NCI-H2081 treated with DMSO at 0.1 percent for 48 hours (cell line): Measurements from ENCODE around the gene CDX2.
"Not testable (repeated sequence)": the region's sequence is repeated elsewhere in the genome, so short reads cannot be mapped to it uniquely, and the experiment has no call there.

Source experiments
- DNase-seq: peaks from one replicate; lab custom pipeline; 2025; lab: John Stamatoyannopoulos, UW

CDX2 gene

DNA sequence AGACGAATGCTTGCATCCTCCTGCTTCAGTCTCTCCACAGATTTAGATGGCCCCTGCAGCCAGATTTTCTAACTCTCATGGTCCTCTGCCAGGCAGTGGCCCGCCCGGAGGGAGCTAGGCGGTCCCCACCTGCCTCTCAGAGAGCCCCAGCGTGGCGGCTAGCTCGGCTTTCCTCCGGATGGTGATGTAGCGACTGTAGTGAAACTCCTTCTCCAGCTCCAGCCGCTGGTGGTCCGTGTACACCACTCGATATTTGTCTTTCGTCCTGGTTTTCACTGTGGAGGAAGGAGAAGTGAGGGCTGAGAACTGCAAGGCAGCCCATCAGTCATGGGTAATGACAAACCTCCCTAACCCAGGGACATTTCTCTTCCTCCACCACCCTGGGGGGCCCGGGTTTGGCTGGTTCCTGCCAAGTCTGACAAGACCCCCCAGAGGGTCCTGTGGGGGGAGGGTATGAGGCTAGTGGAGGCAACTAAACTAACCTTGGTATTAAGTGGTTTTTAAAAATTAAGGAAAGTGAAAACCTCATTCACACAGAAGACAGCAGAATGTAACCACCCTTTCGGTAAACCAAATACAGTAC is 4.3 kb downstream of the CDX2 start:
- DNase-seq: no peak

DNA sequence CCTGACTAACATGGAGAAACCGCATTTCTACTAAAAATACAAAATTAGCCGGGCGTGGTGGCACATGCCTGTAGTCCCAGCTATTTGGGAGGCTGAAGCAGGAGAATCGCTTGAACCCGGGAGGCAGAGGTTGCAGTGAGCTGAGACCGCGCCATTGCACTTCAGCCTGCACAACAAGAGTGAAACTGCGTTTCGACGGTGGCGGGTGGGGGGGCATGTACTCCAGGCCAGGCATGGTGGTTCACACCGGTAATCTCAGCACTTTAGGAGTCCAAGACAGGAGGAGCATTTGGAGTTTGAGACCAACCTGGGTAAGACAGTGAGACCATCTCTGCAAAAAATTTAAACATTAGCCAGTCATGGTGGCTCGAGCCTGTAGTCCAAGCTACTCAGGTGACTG is 4.9 kb downstream of the CDX2 start:
- not testable (repeated sequence) for DNase-seq

DNA sequence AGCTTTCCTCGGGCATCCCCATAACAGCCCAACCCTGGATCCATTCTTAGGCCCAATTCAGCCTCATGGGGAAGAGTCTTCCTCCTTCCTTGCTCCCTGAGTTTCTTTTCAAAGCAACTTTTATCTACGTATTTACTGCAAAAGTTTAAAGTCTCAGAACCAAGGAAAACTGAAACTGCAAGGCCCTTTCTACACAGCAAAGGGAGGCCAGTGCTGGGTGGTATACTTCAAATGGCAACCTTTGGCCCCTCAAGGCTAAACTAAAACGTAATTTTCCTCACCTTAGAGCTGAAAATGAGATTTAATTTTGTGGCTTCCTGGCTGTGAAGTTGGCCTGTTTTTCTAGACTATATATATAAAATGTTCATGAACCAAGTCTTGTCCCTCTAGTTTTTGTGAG is 5.6 kb downstream of the CDX2 start:
- no peak for DNase-seq

DNA sequence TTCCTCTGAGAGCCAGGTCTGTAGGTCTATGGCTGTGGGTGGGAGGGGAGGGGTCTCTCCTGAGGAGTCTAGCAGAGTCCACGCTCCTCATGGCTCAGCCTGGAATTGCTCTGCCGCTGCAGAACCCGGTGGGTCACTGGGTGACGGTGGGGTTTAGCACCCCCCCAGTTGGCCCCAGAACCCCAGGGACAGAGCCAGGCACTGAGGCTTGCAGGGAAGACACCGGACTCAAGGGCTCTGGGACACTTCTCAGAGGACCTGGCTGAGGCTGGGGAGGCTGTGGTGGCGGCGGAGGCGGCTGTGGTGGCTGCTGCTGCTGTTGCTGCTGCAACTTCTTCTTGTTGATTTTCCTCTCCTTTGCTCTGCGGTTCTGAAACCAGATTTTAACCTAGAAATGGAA is 6.1 kb downstream of the CDX2 start:
- no peak for DNase-seq

DNA sequence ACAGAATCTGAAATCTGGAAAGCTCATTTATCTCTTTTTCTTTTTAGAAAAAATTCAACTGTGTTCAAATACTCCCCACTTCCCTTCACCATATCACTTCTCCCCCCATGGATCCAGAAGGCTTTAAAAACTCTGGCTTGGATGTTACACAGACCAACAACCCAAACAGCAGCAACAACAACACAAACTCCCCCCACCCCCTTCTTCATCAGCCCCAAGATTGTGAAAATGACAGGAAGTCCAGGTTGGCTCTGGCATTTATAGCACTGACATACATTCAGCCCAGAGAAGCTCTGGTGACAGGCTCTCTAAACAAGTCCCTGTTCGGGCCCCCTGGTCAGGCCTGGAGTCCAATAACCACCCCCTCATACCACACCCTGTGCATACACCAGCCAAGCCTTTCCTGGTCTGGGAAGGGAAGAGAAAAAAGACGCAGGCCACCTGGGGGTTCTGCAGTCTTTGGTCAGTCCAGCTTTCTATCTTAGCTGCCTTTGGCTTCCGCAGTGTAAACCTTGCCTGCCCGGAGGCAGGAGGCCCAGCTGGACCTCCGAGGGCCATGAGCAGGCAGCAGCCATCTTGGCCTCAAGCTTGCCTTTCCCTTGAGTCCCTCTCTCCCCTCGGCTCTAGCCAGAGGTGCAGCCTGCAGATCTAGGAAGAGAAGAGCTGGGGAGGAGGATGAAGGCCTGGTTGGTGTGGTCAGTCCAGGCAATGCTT is 6.8 kb downstream of the CDX2 start:
- DNase-seq: no peak

DNA sequence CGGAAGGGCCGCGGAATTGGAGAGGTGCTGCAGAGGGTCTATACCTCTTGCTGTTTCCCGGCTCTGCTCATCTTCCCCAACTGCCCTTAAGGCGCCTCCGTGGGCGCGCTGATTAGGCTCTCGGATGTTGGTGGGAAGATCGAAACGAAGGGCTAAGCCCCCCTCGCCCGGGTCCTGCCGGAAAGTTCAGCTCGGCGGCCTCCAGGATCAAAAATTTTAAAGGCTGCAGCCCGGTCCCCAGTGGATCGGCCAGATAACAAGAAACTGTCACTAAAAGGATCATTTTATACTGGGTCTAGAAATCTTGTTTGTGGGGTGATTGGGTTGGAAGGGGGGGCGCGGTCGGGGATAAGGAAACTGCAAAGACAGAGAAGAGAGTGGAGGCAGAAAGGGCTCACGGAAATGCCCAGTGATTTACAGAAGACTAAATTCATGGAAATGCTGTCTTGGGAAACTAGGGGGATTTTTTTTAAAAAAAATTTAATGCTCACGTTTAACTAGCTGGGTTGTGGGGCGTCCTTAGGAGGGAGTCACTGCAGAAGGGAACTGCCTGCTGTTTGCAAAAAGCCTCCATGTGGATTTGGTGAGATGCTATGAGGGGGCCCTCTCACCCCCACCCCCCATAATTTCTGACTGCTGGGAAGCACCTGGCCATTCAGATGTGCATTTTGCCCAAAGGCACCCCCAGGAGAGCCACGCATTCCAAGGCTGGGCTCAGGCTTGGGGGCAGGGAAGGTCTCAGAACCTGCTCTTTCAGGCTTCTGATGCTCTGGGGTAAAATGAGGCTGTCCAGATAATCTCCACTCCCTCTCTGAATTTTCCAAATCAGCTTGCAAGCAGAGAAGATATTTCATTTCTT is 7.7 kb downstream of the CDX2 start:
- no peak for DNase-seq

DNA sequence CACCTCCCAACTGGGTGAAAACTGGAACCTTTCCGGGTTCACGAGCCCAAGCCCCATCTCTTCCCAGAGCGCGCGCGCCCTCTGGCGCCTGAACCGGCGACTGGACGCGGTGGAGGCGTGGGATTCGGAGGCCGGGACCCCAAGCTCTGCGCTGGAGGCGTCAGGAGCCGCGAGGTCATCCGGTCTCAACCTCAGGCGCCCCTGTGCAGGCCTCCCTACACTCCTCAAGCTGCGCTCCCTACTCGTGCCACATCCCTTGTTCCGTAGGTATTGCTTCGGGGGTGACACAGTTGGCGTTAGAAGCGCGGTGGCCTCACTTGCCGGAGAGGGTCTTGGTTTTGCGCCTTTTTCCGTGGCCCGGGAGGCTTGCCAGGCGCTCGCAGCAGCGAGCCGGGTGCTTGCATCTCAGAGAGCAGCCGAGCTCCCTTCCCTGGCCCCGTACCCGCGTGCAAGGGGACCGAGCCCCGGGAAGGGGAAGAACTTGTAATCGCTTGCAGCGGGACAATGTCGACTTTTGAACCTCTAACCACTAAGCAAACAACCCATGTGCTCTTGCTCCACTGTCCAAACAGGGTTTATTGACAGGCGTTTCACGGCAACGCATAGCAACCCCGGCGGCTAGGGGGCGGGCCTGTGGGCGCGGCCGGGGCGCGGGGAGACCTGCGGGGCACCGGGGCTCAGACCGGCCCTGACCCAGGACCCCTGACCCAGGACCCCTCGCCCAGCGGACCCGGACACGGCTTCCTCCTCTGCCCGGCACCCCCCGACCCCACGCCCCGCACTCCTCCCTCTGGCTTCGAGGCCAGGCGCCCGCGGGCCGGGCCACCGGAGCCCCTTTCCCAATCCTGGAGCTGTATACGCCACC is 8.5 kb downstream of the CDX2 start:
- no peak for DNase-seq

DNA sequence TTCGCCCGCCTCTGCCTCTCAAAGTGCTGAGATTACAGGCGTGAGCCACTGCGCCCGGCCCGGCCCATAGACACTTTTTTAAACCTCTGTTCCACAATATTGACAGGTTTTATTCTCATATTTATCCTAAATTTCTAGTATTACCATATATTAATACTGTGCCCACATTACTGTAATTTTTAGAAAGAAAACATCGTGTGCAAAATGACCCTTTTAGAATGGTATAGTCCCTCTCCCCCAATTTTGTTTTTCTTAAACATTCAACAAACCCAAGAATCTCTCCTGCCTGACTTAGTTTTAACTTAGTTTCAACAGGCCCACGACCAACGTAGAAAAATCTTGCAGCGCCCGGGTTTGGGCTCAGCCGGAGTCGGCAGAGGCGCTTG is 9.1 kb downstream of the CDX2 start:
- no peak for DNase-seq

DNA sequence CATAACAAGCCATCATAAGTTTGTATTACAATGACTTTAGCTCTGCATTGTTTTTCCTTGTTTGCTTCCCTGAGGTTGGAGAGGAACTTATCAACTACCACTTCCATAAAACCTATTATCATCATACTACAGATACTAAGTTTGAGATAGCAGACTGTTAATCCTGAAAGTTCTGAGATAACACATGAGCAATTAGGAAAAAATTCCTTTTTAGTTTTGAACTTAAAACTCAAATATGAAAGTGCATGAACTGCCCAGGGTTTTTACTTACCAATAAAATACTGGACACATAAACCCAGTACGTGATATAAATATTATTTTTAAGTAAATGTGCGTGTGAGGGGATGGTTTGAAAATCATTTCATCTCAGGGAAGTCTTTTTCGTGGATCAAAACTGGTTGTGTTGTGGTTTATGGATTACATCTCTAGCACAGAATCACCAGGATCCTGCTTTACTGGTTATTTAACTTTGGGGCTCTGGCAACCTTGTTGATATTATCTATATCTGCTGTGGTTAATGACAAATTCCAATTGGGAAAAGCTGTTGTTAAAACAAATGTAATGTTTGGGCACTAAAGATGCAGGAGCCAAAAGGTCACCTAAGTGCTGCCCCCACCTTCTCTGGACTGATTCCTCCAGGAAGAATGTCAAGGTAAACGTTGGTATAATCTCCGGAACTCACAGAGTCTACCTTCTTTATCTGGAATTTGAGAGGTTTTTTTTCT is 12.4 kb downstream of the CDX2 start:
- no peak for DNase-seq

DNA sequence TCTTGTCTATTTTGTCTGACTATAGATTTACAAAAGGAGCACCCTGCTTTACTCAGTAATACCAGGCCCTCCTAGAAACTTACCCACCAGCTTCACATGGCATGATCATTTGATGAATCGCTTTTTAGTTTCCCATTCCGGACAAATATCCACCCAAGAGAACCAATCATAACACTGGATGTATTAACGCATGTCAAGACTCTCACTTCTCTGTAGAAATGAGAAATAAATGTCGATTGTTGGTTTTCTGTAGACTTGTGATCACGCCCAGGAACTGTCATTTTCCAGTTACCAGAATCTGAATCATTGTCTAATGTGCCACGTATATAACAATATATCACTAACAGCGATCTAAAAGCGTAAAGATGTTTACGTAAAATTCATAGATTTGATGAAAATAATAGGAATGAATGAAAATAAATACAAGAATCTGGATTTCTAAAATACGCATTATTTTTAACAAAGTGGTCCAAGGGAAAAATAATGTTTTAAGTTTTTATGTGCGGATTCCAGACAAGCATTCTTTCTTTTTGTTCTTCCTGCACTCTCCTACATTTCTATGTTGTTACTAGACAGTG is 14.0 kb downstream of the CDX2 start:
- DNase-seq: no peak

DNA sequence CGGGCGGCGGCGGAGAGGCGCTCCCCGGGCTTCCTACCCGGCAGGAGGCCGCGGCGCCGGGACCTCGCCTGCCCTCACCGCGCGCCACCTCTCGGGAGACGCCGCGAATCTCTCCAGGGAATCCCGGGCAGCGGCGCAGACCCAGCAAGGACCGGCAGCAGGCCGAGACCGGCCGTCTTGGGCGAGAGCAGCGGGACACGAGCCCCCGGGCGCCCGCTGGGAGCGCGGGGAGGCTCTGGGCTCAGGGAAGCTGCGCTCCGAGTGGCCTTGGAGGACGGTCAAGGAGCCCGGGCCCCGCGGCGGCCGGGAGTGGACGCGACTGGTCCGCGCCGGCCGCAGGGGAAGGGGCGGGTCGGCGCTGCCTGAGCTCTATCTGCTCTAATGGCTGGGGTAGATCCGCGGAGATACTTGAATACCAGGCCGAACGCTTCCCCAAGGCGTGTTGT is 14.7 kb downstream of the CDX2 start:
- no peak for DNase-seq

DNA sequence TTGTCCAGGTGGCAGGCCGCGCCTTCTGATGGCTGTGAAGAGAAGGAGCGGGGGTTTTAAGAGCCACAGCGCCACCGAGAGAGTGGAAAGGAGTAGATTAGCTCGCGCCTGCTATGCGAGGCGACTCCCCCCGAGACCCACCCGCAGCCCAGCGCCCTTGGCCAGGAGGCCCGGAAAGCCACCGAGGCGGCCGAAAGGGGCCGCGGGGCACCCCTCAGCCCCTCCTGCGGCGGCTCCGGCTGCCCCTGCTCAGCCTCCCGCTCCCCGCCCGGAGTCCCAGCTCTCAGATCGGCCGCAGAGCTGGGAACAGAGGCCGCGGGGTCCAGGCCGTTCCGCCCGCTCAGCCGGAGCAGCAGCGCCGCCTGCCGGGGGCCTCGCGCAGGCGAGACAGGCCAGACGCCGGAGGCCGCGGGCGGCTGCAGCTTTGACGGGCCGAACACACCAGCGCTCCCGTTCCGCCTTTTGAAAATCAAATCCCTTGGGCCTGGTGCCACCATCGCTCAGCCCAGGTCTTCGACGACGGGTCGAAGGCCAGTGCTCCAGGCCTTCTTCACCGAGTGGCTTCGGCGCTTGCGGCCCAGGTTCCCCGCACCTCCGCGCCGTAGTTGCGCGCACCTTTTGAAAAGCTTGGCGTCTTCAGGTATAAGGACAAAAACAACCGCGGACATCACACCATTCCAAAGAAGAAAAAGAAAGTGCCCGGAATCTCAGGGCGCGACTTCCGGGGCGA is 15.3 kb downstream of the CDX2 start:
- peak; percentile 29 for DNase-seq

DNA sequence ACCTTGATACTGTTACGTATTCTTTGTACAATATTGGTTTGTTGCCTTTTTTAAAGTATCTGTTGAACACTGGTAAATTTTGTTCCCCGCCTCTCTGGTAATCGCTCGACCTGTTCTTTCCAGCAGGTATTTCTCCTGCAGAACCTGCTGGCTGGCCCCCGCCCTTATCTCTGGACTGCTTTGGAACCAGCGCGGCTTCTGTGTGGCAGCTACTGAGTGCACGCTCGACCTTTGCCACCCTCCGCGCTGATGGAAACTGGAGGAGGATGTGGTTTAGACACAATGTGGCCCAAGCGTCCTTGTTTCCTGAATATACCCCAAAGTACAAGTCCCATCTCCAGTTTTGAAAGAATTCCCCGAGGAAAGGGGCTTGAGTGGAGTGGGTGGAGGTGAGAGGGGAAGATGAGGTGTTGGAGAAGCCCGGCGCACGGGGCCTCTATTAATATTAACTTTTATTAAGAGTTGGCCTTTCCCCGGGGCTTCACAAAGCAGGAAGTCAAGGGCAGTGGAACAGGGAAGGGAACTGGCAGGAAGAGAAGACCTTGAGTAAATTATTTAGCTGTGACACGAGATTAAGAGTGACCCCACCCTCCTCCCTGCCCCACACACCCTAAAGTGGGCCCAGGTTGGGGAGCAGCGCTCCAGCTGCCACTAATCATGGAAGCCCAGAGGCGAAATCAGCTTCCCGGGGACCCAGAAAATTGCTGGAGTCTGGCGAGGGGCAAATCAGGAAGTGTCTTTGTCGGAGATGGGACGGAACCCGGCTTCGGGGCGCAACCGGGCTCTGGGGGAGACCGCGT is 16.0 kb downstream of the CDX2 start:
- DNase-seq: no peak

DNA sequence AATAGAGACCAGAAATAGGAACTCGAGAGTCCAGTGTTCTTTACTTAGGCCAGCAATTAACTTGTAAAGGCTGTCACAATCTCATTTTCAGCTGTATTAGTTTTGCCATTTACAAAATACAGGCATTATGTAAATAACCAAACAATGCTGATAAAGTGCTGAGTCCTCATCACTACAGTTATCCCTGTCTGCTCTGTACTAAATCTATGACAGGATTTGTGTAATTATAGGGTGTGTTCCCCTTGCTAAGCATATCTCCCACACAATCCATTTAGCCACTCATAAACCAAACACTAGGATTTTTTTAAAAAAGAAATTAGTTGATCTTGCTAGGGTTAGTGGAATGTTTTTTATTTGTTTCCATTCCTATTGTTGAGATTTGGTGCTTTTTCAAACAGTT is 26.1 kb downstream of the CDX2 start:
- peak; percentile 4 for DNase-seq

DNA sequence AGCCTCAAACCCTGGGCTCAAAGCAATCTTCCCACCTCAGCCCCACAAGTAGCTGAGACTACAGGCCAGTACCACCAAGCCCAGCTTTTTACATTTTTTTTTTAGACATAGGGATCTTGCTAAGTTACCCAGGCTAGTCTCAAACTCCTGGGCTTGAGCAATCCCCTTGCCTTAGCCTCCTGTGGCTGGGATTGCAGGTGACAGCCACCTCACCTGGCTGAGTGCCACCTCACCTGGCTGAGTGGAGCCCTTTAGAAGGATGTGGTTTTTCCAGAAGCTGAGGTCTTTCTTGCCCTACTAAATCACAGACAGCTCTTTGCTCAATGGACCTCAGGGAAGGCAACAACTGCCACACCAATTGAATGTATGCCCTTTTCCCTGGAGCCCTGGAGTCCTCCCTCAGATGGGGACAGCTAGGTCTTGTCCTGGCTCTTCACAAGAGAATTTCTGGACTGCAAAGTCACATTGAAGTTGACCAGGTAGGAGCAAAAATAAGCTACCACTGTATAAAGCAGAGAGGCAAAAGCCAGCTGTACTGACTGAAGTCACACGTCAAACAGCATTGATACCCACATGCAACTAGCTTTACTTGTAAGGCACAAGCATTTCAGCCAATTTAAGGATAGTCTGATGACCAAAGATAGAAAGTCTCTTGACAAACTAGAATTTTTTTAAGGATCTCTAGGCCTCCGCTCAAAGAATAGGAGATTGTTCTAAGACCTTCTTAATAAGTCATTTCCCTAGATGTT is 35.4 kb downstream of the CDX2 start:
- no peak for DNase-seq

DNA sequence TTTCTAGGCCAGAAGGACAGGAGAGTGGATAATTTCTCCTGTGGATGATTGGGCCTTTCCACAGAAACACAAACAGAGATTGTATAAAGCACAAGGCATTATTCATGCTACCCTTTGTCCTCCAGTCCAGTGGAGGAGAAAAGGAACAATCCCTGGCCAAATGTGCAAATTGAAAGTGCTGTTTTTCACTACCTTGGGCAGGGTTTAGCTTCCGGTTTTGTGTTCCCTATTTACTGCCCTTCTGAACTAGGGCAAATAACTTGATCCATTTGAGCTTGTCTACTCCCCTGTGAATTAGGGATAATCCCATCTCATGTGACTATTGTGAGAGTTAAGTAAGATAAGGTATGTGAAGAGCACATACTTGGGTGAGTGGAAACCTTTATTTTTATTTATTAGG is 36.0 kb downstream of the CDX2 start:
- no peak for DNase-seq

DNA sequence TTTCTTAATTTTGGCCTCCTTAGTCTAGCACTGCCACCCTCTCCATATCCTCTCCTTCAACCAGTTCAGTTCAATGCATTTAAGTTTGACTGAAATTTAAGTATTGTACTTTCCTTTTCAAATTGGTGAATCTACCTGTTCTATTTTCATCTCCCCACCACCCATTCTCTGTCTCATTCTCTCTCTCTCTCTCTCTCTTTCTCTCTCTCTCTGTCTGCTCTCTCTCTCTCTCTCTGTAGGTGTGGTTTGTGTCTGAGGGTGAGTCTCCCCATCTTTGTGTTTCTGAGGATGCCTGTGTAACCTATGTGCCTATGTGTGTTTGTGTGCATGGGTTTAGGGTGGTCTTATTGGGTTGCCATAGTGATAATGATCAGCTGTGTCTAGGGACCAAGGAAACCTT is 39.2 kb downstream of the CDX2 start:
- no peak for DNase-seq

DNA sequence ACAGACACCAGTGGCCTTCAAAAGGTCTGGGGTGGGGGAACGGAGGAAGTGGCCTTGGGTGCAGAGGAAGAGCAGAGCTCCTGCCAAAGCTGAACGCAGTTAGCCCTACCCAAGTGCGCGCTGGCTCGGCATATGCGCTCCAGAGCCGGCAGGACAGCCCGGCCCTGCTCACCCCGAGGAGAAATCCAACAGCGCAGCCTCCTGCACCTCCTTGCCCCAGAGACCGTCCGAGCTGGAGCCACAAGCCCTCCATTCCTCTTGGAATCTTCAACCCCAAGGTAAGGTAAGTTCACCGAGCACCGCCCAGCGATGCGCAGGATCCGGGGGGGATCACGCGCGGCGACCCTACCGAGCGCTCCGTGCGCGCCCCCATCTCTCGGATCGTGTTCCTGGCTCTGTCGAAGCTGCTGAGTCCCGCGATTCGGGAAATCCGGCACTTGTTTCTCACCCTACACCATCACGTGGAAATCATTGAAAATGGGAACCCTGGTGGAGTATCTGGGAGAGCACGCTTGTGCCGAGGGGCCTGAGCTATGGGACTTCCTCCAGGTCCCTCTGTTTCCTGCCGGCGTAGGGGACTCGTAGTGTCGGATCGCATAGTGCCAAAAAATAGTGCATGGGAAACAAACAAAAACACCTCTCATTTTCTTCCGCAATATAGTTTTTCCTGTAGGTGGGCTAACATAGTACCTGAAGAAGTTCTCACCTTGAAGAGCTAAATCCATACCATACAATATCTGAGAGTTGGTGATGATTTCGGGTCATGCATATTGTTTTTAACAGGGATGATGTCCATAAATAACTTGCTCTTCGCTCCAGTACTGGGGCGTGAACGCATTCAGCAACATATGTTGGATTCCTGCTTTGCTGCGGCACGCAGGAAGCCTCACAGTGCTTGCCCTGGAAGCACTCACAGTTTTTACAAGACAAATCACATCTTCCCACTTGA is 40.0 kb downstream of the CDX2 start:
- no peak for DNase-seq
